Vagina (tissue), 2 donors: ENCODE measurements around the gene GALNT9. TPM values are rescaled to one million over a fixed set of nuclear protein-coding genes. Genes with fewer than 3 reads are reported as not detected.

Experiments
- DNase-seq, 2 donors: peaks; one replicate each; pipeline ENCODE4 v3.0.0-alpha.2; 2017; ENCODE audit errors: extremely low spot score in 2 of 2
- H3K27ac ChIP-seq: fragments of 200-600 bp; sonication (generic); one replicate; pipeline ENCODE4 v1.5.1; 2019
- H3K27me3 ChIP-seq: fragments of 200-600 bp; sonication (generic); one replicate; pipeline ENCODE4 v1.5.1; 2019
- H3K36me3 ChIP-seq, 2 donors: fragments of 200-600 bp; sonication (generic); one replicate each; pipeline ENCODE4 v1.5.1; 2017 to 2019
- H3K4me1 ChIP-seq: fragments of 200-600 bp; sonication (generic); one replicate; pipeline ENCODE4 v1.5.1; 2019
- H3K4me3 ChIP-seq, 2 donors: fragments of 200-600 bp; sonication (generic); 1 replicate in 1 of 2; 2 replicates in 1 of 2; pipeline ENCODE4 v1.5.1; 2016 to 2019
- H3K9me3 ChIP-seq: fragments of 200-600 bp; sonication (generic); one replicate; pipeline ENCODE4 v1.5.1; 2019
- POLR2A ChIP-seq, 2 donors: fragments of 450-650 bp; IDR thresholded peaks; one replicate each; pipeline ENCODE4 v1.6.1; 2017; ENCODE audit warnings: antibody characterized with exemption in 2 of 2, mild to moderate bottlenecking in 2 of 2, moderate library complexity in 2 of 2
- POLR2AphosphoS5 ChIP-seq, 2 donors: sonication (generic); formaldehyde crosslinking; IDR thresholded peaks; one replicate each; pipeline ENCODE4 v1.9.0; 2017; ENCODE audit warnings: antibody characterized with exemption in 2 of 2, mild to moderate bottlenecking in 2 of 2, low read depth in 1 of 2; ENCODE audit not compliant: insufficient read depth in 1 of 2
- intact Hi-C: fragments of 100-400 bp; cut with DNase I; formaldehyde crosslinking; loops from one replicate; pipeline ENCODE4 v1.15.1; 2023
- total RNA-seq: library from RNA; depleted of rRNA; stranded (reverse); fragments of >200 nt; gene quantifications from one replicate; pipeline ENCODE4 v1.2.3, GENCODE V29; 2016
- TF ChIP-seq, protein P1 (sequence below), 3 experiments: fragments of 450-650 bp in 2 of 3; fragments of 200-600 bp in 1 of 3; sonication (generic) in 1 of 3; IDR thresholded peaks; one replicate each; pipeline ENCODE4 v1.5.1; 2017 to 2019; ENCODE audit warnings: antibody characterized with exemption in 3 of 3, mild to moderate bottlenecking in 2 of 3, moderate library complexity in 2 of 3

GALNT9 gene
- total RNA-seq, 1 donor from 2014 or later, result 1.5 TPM

DNA sequence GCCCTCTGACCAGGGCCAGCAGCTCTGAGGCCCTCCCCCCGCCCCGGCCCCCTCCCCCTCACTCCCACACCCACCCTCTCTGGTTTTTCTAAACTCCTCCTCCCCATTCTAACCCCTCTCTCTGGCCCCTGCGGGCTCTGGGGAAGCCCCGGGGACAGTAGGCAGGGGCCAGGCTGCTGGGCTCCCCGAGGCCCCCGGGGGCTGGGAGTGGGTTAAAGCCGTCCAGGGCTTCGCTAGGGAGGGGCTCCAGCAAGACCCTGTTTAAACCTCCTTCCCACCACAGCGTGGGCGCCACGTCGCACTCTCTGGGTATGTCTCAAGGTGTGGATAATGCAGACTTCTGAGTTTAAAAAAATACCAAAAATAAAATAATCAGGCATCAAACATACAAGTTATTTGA, 51.4 kb downstream of the GALNT9 start:
- TF ChIP-seq POLR2A (IDR thresholded peaks at IDR 0.05), result no peak
- TF ChIP-seq, protein P1, sequence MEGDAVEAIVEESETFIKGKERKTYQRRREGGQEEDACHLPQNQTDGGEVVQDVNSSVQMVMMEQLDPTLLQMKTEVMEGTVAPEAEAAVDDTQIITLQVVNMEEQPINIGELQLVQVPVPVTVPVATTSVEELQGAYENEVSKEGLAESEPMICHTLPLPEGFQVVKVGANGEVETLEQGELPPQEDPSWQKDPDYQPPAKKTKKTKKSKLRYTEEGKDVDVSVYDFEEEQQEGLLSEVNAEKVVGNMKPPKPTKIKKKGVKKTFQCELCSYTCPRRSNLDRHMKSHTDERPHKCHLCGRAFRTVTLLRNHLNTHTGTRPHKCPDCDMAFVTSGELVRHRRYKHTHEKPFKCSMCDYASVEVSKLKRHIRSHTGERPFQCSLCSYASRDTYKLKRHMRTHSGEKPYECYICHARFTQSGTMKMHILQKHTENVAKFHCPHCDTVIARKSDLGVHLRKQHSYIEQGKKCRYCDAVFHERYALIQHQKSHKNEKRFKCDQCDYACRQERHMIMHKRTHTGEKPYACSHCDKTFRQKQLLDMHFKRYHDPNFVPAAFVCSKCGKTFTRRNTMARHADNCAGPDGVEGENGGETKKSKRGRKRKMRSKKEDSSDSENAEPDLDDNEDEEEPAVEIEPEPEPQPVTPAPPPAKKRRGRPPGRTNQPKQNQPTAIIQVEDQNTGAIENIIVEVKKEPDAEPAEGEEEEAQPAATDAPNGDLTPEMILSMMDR (IDR thresholded peaks at IDR 0.05), result no peak
- no peak for TF ChIP-seq POLR2AphosphoS5 (IDR thresholded peaks at IDR 0.05; ENCODE audit: insufficient read depth in 1 of 2, low read depth in 1 of 2)
- intact Hi-C loops, result no loop called here
- no peaks in the 10 kb centered on the region for H3K27me3 ChIP-seq

GRCh38 chr12:132277374-132277941, 51.9 kb downstream of the GALNT9 start:
- Histone ChIP-seq H3K36me3 (no peaks in the 10 kb centered on the region), H3K4me3 (no peak overlapping the region), H3K9me3 (no peaks in the 10 kb centered on the region), H3K27ac (no peak overlapping the region), H3K27me3 (no peaks in the 10 kb centered on the region), H3K4me1 (peaks cover 8% of the 10 kb centered on the region)
- TF ChIP-seq POLR2AphosphoS5 (IDR thresholded peaks at IDR 0.05; ENCODE audit: insufficient read depth in 1 of 2, low read depth in 1 of 2) (no peak), POLR2A (IDR thresholded peaks at IDR 0.05) (no peak)
- TF ChIP-seq, protein P1 (IDR thresholded peaks at IDR 0.05), result no peak
- no peak for DNase-seq
- intact Hi-C loops, result no loop called here

More for the DNA sequence above, 51.4 kb downstream of the GALNT9 start:
- Histone ChIP-seq H3K27ac (no peak overlapping the region), H3K4me3 (no peak overlapping the region), H3K4me1 (peaks cover 8% of the 10 kb centered on the region), H3K36me3 (no peaks in the 10 kb centered on the region), H3K9me3 (no peaks in the 10 kb centered on the region)
- DNase-seq, result no peak

DNA sequence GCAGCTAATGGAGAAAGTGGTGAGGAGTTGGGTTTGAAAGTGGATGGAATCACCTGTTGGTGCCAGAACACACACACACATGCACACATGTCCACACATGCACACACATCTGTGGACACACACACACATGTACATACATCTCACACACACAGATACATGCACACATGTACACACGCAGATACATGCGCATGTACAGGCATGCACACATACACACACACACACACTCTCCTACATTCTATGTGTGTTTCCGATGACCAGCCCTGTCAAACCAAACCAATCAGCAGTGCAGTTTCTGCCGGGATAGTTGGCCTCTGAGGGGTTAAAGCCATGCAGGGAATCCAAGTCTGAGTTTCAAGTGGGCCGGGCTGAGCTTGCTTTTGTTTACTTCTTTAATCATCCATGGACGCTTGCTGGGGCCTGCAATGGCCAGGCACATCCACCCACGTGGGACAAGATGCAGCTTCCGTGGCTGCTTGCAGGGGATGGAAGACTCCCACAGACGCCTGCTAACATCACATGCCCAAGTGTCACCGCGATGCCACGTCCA, 52.5 kb downstream of the GALNT9 start:
- H3K4me3 ChIP-seq, result no peak overlapping the region
- H3K9me3 ChIP-seq, result no peaks in the 10 kb centered on the region

GRCh38 chr12:132276066-132276826, 53.1 kb downstream of the GALNT9 start:
- Histone ChIP-seq H3K27ac (no peak overlapping the region), H3K27me3 (no peaks in the 10 kb centered on the region), H3K4me1 (peaks cover 8% of the 10 kb centered on the region), H3K4me3 (no peak overlapping the region), H3K9me3 (no peaks in the 10 kb centered on the region), H3K36me3 (no peaks in the 10 kb centered on the region)
- DNase-seq, result no peak
- intact Hi-C loops, result no loop called here
- TF ChIP-seq POLR2A (IDR thresholded peaks at IDR 0.05) (no peak), POLR2AphosphoS5 (IDR thresholded peaks at IDR 0.05; ENCODE audit: insufficient read depth in 1 of 2, low read depth in 1 of 2) (no peak)
- TF ChIP-seq, protein P1 (IDR thresholded peaks at IDR 0.05), result no peak

More for the DNA sequence above, 52.5 kb downstream of the GALNT9 start:
- TF ChIP-seq POLR2A (IDR thresholded peaks at IDR 0.05), result no peak
- no peak for TF ChIP-seq POLR2AphosphoS5 (IDR thresholded peaks at IDR 0.05; ENCODE audit: insufficient read depth in 1 of 2, low read depth in 1 of 2)
- TF ChIP-seq, protein P1 (IDR thresholded peaks at IDR 0.05), result no peak
- no peak for DNase-seq
- no peaks in the 10 kb centered on the region for H3K27me3 ChIP-seq
- intact Hi-C loops, result no loop called here
- H3K36me3 ChIP-seq, result no peaks in the 10 kb centered on the region
- no peak overlapping the region for H3K27ac ChIP-seq
- peaks cover 8% of the 10 kb centered on the region for H3K4me1 ChIP-seq

GRCh38 chr12:132275631-132276030, 53.8 kb downstream of the GALNT9 start:
- intact Hi-C loops, result no loop called here
- DNase-seq, result no peak
- Histone ChIP-seq H3K4me3 (no peak overlapping the region), H3K4me1 (peaks cover 8% of the 10 kb centered on the region), H3K36me3 (no peaks in the 10 kb centered on the region), H3K27me3 (no peaks in the 10 kb centered on the region), H3K9me3 (no peaks in the 10 kb centered on the region), H3K27ac (no peak overlapping the region)
- no peak for TF ChIP-seq POLR2A (IDR thresholded peaks at IDR 0.05)
- TF ChIP-seq, protein P1 (IDR thresholded peaks at IDR 0.05), result no peak
- no peak for TF ChIP-seq POLR2AphosphoS5 (IDR thresholded peaks at IDR 0.05; ENCODE audit: insufficient read depth in 1 of 2, low read depth in 1 of 2)
